ENCODE data around the gene ITGA2. TPM values are rescaled to one million over a fixed set of nuclear protein-coding genes. Genes with fewer than 3 reads are reported as not detected.

ITGA2 gene
- total and polyA plus RNA-seq, 2 of the 8 experiments (the other 6 are each of a cell fraction or from before 2014, with no cell fraction given): 1.4 to 7.7 TPM

- no peaks in the 10 kb centered on the region for H3K79me2 ChIP-seq (ENCODE audit: control insufficient read depth in 1 of 2, insufficient read depth in 2 of 2, low read length in 2 of 2)
- 89% methylated on average over 2 of the region's 2 CpGs; no CpG with 5 or more reads in 1 of the 2 experiments for WGBS, 2 experiments (ENCODE audit: extremely low coverage in 1 of 2, insufficient coverage in 1 of 2, insufficient read length in 1 of 2, insufficient replicate concordance in 2 of 2, low coverage in 1 of 2, low lambda C conversion rate in 2 of 2, missing lambda C conversion rate in 1 of 2)
- POLR2A ChIA-PET (ENCODE audit: partially characterized antibody): no interaction called here
- no peak for FAIRE-seq
- H3K4ac ChIP-seq (replicated peaks; ENCODE audit: insufficient read length, low read depth, low read length): no peak overlapping the region
- CTCF ChIA-PET (ENCODE audit: partially characterized antibody): interaction anchor here (0.6 to 2.6 kb wide), 4 partner anchors 18 to 125 kb away, joined by 3 to 10 read pairs (median 4); no protein-coding TSS in a partner anchor
- no peak overlapping the region for H2BK12ac ChIP-seq (ENCODE audit: low read depth, low read length)
- no peak overlapping the region for H3K4me2 ChIP-seq (ENCODE audit: insufficient read depth in 1 of 2, low read depth in 2 of 2, low read length in 2 of 2)
- no peak overlapping the region for H2BK120ac ChIP-seq (replicated peaks; ENCODE audit: low read depth, low read length)
- H4K5ac ChIP-seq (ENCODE audit: insufficient read length, low read depth, low read length): no peak overlapping the region
- no peak overlapping the region for H2AFZ ChIP-seq (ENCODE audit: low read length)
- H3K9ac ChIP-seq (replicated peaks in 1 of 4; ENCODE audit: extremely low read depth in 1 of 4, low read depth in 3 of 4, low read length in 3 of 4): no peak overlapping the region
- no peak overlapping the region for H2BK5ac ChIP-seq (ENCODE audit: low read depth, low read length)
- H3K23me2 ChIP-seq (ENCODE audit: low read depth, low read length): no peaks in the 10 kb centered on the region
- no peaks in the 10 kb centered on the region for H4K20me1 ChIP-seq (replicated peaks in 1 of 2; ENCODE audit: control insufficient read depth in 1 of 2, insufficient read depth in 2 of 2, low read length in 2 of 2)
- peaks cover 0 to 9% (median 3%) of the 10 kb centered on the region in 4 experiments; a peak in 2 of 8 replicates for H3K36me3 ChIP-seq (ENCODE audit: control insufficient read depth in 2 of 4, insufficient read depth in 4 of 4, low read length in 3 of 4)
- H2BK20ac ChIP-seq (ENCODE audit: low read length): no peak overlapping the region
- H2BK15ac ChIP-seq (ENCODE audit: low read length): no peak overlapping the region
- no peak overlapping the region for H4K8ac ChIP-seq (ENCODE audit: extremely low read depth, insufficient read depth, low read length)
- no peaks in the 10 kb centered on the region for H3K9me3 ChIP-seq (ENCODE audit: insufficient read depth in 2 of 2, low read depth in 1 of 2, low read length in 1 of 2)
- H3K27me3 ChIP-seq (replicated peaks in 1 of 4; ENCODE audit: control insufficient read depth in 3 of 4, extremely low read depth in 1 of 4, insufficient read depth in 3 of 4, low read length in 3 of 4): no peaks in the 10 kb centered on the region
- no peak overlapping the region for H2AK5ac ChIP-seq (ENCODE audit: low read depth, low read length)
- no peak overlapping the region for H3K23ac ChIP-seq (ENCODE audit: insufficient read length)
- H3K4me3 ChIP-seq (ENCODE audit: extremely low read depth in 1 of 4, insufficient read depth in 2 of 4, low read depth in 3 of 4, low read length in 4 of 4): no peak overlapping the region
- no peak overlapping the region for H3K14ac ChIP-seq (ENCODE audit: insufficient read length)
- H3K79me1 ChIP-seq (ENCODE audit: low read depth, low read length): no peaks in the 10 kb centered on the region
- no peak overlapping the region for H3K56ac ChIP-seq (replicated peaks; ENCODE audit: insufficient read length, low read depth, low read length)
- H3K4me1 ChIP-seq (replicated peaks in 1 of 4; ENCODE audit: control insufficient read depth in 3 of 4, insufficient read depth in 4 of 4, low read length in 3 of 4): no peaks in the 10 kb centered on the region
- no peak overlapping the region for H3K27ac ChIP-seq (ENCODE audit: low read depth, low read length)
- H3K18ac ChIP-seq (ENCODE audit: extremely low read depth, low read length): no peak overlapping the region
- H4K91ac ChIP-seq (replicated peaks; ENCODE audit: insufficient read length, low read length): no peak overlapping the region
- DNase-seq (ENCODE audit: low read depth in 1 of 2, low spot score in 2 of 2): no peak
- no peak for TF ChIP-seq SIX5 (IDR thresholded peaks at IDR 0.05; ENCODE audit: low read depth, low read length)
- no peak for TF ChIP-seq USF2 (IDR thresholded peaks at IDR 0.05; ENCODE audit: low read length)
- no peak for TF ChIP-seq RBBP5 (IDR thresholded peaks at IDR 0.05; ENCODE audit: borderline replicate concordance, low read depth, low read length)
- TF ChIP-seq RNF2 (IDR thresholded peaks at IDR 0.05; ENCODE audit: borderline replicate concordance, low read depth, low read length, missing control alignments, poor library complexity, severe bottlenecking): no peak
- TF ChIP-seq YY1 (IDR thresholded peaks at IDR 0.05; ENCODE audit: low read depth, low read length): no peak
- no peak for TF ChIP-seq CBX8 (IDR thresholded peaks at IDR 0.05; ENCODE audit: borderline replicate concordance, low read depth, low read length)
- TF ChIP-seq, protein P1, sequence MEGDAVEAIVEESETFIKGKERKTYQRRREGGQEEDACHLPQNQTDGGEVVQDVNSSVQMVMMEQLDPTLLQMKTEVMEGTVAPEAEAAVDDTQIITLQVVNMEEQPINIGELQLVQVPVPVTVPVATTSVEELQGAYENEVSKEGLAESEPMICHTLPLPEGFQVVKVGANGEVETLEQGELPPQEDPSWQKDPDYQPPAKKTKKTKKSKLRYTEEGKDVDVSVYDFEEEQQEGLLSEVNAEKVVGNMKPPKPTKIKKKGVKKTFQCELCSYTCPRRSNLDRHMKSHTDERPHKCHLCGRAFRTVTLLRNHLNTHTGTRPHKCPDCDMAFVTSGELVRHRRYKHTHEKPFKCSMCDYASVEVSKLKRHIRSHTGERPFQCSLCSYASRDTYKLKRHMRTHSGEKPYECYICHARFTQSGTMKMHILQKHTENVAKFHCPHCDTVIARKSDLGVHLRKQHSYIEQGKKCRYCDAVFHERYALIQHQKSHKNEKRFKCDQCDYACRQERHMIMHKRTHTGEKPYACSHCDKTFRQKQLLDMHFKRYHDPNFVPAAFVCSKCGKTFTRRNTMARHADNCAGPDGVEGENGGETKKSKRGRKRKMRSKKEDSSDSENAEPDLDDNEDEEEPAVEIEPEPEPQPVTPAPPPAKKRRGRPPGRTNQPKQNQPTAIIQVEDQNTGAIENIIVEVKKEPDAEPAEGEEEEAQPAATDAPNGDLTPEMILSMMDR (IDR thresholded peaks at IDR 0.05; ENCODE audit: control extremely low read depth in 1 of 3, insufficient read depth in 1 of 3, low read depth in 1 of 3, low read length in 3 of 3): no peak
- no peak for TF ChIP-seq POU5F1 (IDR thresholded peaks at IDR 0.05; ENCODE audit: low read depth, low read length)
- no peak for TF ChIP-seq ASH2L (IDR thresholded peaks at IDR 0.05; ENCODE audit: low read length)
- no peak for TF ChIP-seq JUND (IDR thresholded peaks at IDR 0.05; ENCODE audit: low read length)
- TF ChIP-seq TCF12 (IDR thresholded peaks at IDR 0.05; ENCODE audit: low read depth, low read length): no peak
Observed at GRCh38 chr5:53073348-53073747, 84.2 kb downstream of the ITGA2 start.

All from H1 (cell line).